ENCODE data around the gene PSMD5.

The PSMD5 gene

DNA sequence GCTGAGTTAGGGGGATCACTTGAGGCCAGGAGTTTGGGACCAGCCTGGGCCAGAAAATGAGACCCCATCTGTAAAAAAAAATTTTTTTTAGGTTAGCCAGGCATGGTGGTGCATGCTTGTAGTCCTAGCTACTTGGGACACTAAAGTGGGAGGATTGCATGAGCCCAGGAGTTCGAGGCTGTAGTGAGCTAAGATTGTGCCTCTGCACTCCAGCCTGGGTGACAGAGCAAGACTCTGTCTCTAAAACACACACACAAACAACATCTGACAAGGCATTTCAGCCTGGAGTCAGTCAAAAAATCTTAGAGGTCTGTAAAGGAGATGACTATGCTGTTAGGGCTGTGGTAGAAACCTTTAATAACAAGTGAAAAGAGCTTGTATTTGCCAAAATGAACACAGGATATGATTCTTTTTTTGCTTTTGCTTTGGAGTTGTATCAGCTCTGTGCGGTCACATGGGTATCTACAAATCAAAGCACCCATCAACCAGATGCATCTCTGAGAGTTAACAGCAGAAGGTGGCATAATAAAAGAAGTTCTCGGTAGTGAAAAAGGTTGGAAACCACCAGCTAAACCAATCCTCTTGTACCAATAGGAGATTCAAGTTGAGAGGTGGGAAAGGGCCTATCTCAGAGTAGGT lies 3.6 kb upstream of the PSMD5 start:
- no peak for TF ChIP-seq PATZ1 (CRISPR knock-in tag; IDR thresholded peaks at IDR 0.05; ENCODE audit: borderline replicate concordance)
- TF ChIP-seq TOX (CRISPR knock-in tag; IDR thresholded peaks at IDR 0.05; ENCODE audit: borderline replicate concordance) = no peak
- TF ChIP-seq TCF4 (CRISPR knock-in tag; IDR thresholded peaks at IDR 0.05; ENCODE audit: borderline replicate concordance) = no peak
- TF ChIP-seq POU6F1 (CRISPR knock-in tag; IDR thresholded peaks at IDR 0.05; ENCODE audit: borderline replicate concordance, low read depth) = no peak
- TF ChIP-seq ZNF70 (CRISPR knock-in tag; IDR thresholded peaks at IDR 0.05) = no peak
- no peak for TF ChIP-seq BACH2 (CRISPR knock-in tag; IDR thresholded peaks at IDR 0.05; ENCODE audit: borderline replicate concordance)
- TF ChIP-seq, protein P1, sequence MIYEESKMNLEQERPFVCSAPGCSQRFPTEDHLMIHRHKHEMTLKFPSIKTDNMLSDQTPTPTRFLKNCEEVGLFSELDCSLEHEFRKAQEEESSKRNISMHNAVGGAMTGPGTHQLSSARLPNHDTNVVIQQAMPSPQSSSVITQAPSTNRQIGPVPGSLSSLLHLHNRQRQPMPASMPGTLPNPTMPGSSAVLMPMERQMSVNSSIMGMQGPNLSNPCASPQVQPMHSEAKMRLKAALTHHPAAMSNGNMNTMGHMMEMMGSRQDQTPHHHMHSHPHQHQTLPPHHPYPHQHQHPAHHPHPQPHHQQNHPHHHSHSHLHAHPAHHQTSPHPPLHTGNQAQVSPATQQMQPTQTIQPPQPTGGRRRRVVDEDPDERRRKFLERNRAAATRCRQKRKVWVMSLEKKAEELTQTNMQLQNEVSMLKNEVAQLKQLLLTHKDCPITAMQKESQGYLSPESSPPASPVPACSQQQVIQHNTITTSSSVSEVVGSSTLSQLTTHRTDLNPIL (CRISPR knock-in tag; IDR thresholded peaks at IDR 0.05; ENCODE audit: low read depth) = no peak
- TF ChIP-seq OSR1 (CRISPR knock-in tag; IDR thresholded peaks at IDR 0.05) = no peak
- ATAC-seq = no peak

- TF ChIP-seq, protein P2, sequence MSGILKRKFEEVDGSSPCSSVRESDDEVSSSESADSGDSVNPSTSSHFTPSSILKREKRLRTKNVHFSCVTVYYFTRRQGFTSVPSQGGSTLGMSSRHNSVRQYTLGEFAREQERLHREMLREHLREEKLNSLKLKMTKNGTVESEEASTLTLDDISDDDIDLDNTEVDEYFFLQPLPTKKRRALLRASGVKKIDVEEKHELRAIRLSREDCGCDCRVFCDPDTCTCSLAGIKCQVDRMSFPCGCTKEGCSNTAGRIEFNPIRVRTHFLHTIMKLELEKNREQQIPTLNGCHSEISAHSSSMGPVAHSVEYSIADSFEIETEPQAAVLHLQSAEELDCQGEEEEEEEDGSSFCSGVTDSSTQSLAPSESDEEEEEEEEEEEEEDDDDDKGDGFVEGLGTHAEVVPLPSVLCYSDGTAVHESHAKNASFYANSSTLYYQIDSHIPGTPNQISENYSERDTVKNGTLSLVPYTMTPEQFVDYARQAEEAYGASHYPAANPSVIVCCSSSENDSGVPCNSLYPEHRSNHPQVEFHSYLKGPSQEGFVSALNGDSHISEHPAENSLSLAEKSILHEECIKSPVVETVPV (CRISPR knock-in tag; IDR thresholded peaks at IDR 0.05) = no peak
- TF ChIP-seq TCF4 (CRISPR knock-in tag; IDR thresholded peaks at IDR 0.05; ENCODE audit: borderline replicate concordance) (no peak), PATZ1 (CRISPR knock-in tag; IDR thresholded peaks at IDR 0.05; ENCODE audit: borderline replicate concordance) (no peak), OSR1 (CRISPR knock-in tag; IDR thresholded peaks at IDR 0.05) (no peak)
- ATAC-seq = no peak
Measured at GRCh38 chr9:120845255-120845654, 2.5 kb upstream of the PSMD5 start.

DNA sequence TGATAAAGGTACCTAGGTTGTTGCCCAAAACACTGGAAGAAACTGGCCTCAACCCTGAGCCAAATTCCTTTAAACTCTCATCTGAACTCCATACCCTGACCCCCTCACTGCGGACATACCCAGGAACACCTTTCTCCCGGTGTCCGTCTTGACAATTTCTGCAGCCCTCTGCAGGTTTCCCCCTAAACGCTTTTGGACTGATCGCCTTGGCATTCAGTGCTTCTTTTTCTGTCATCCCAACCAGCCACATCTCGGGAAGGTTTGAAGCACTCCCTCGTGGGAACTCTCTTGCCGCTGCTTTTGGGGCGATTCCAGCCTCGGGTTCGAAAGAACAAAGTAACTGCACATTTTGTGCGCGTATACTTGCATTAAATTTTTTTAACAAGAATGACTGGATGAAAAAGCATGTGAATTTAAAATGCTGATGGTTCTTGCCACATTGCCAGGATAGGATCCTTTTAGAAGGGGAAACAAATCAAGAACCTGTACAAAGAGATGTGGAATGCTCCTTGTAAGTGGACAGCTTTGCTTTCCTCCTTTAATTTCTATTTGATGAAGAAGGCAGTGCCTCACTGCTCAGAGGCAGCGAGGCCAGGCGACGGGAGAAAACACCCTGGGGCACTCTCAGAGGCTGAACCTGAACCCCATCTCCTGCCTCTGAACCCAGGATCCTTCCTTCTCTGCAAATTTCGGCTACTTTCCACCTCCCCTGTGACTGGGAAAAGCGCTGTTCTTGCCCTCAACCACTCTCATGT lies 615 bp downstream of the PSMD5 start:
- peak; percentile 30 for ATAC-seq
- no peak for TF ChIP-seq OSR1 (CRISPR knock-in tag; IDR thresholded peaks at IDR 0.05)
- TF ChIP-seq ZNF8 (CRISPR knock-in tag; IDR thresholded peaks at IDR 0.05) = no peak
- TF ChIP-seq ZNF565 (CRISPR knock-in tag; conservative IDR thresholded peaks at IDR 0.05; ENCODE audit: low read depth) = no peak
- no peak for TF ChIP-seq POU6F1 (CRISPR knock-in tag; IDR thresholded peaks at IDR 0.05; ENCODE audit: borderline replicate concordance, low read depth)
- TF ChIP-seq TCF4 (CRISPR knock-in tag; IDR thresholded peaks at IDR 0.05; ENCODE audit: borderline replicate concordance) = no peak
- no peak for TF ChIP-seq ISL1 (CRISPR knock-in tag; IDR thresholded peaks at IDR 0.05)
- no peak for TF ChIP-seq GLIS3 (CRISPR knock-in tag; IDR thresholded peaks at IDR 0.05)
- no peak for TF ChIP-seq TSHZ2 (CRISPR knock-in tag; IDR thresholded peaks at IDR 0.05)
- TF ChIP-seq PATZ1 (CRISPR knock-in tag; IDR thresholded peaks at IDR 0.05; ENCODE audit: borderline replicate concordance) = no peak
- TF ChIP-seq ZC3H10 (CRISPR knock-in tag; IDR thresholded peaks at IDR 0.05) = no peak

Data from SK-N-SH treated with all-trans-retinoic acid at 6 μM for 48 hours (cell line).